ENCODE results near the gene TMEM132A. TPM values are rescaled to one million over a fixed set of nuclear protein-coding genes. Genes with fewer than 3 reads are reported as not detected.

TMEM132A gene
- total RNA-seq, 1 donor from 2014 or later: 113 TPM

GRCh38 chr11:60934790-60935605, 10.7 kb downstream of the TMEM132A start:
- Mint-ChIP-seq H3K9me3 (ENCODE audit: unreplicated experiment) (no peaks in the 10 kb centered on the region), H3K27me3 (ENCODE audit: unreplicated experiment) (no peaks in the 10 kb centered on the region), H3K27ac (ENCODE audit: unreplicated experiment) (no peak overlapping the region), H3K4me1 (ENCODE audit: unreplicated experiment) (peaks cover 8% of the 10 kb centered on the region), H3K36me3 (ENCODE audit: unreplicated experiment) (peaks cover 15% of the 10 kb centered on the region), H3K4me3 (ENCODE audit: unreplicated experiment) (no peak overlapping the region)
- TF ChIP-seq CTCF (IDR thresholded peaks at IDR 0.05): no peak
- DNase-seq (ENCODE audit: extremely low spot score, unreplicated experiment): no peak

DNA sequence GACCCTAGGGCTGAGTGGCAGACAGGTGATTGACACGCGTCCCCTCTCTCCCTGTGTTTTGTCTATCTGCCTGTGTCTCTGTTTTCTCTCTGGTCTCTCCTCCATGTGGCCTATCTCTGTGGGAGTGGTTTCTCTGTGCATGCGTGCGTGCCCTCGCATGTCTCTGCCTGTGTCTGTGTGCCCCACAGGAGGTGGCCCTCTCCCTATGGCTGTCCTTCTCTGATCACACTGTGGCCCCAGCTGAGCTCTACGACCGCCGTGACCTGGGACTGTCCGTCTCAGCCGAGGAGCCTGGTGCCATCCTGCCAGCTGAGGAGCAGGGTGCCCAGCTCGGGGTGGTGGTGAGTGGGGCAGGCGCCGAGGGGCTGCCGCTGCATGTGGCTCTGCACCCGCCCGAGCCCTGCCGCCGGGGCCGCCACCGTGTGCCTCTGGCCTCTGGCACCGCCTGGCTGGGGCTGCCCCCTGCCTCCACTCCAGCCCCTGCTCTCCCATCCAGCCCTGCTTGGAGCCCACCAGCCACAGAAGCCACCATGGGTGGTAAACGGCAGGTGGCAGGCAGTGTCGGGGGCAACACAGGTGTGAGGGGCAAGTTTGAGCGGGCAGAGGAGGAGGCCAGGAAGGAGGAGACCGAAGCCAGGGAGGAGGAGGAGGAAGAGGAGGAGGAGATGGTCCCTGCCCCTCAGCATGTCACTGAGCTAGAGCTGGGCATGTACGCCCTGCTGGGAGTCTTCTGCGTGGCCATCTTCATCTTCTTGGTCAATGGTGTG, 11.6 kb downstream of the TMEM132A start:
- no peak overlapping the region for H3K4me3 Mint-ChIP-seq (ENCODE audit: unreplicated experiment)

GRCh38 chr11:60936467-60937143, 12.3 kb downstream of the TMEM132A start:
- Mint-ChIP-seq H3K9me3 (ENCODE audit: unreplicated experiment) (no peaks in the 10 kb centered on the region), H3K4me1 (ENCODE audit: unreplicated experiment) (peaks cover 8% of the 10 kb centered on the region), H3K36me3 (ENCODE audit: unreplicated experiment) (peaks cover 19% of the 10 kb centered on the region), H3K4me3 (ENCODE audit: unreplicated experiment) (no peak overlapping the region), H3K27ac (ENCODE audit: unreplicated experiment) (no peak overlapping the region), H3K27me3 (ENCODE audit: unreplicated experiment) (no peaks in the 10 kb centered on the region)
- no peak for TF ChIP-seq CTCF (IDR thresholded peaks at IDR 0.05)
- DNase-seq (ENCODE audit: extremely low spot score, unreplicated experiment): no peak

More for the DNA sequence above, 11.6 kb downstream of the TMEM132A start:
- H3K27me3 Mint-ChIP-seq (ENCODE audit: unreplicated experiment): no peaks in the 10 kb centered on the region
- no peaks in the 10 kb centered on the region for H3K9me3 Mint-ChIP-seq (ENCODE audit: unreplicated experiment)
- no peak overlapping the region for H3K27ac Mint-ChIP-seq (ENCODE audit: unreplicated experiment)
- no peak for DNase-seq (ENCODE audit: extremely low spot score, unreplicated experiment)
- TF ChIP-seq CTCF (IDR thresholded peaks at IDR 0.05): no peak
- peaks cover 13% of the 10 kb centered on the region for H3K36me3 Mint-ChIP-seq (ENCODE audit: unreplicated experiment)
- H3K4me1 Mint-ChIP-seq (ENCODE audit: unreplicated experiment): peaks cover 8% of the 10 kb centered on the region

GRCh38 chr11:60937144-60937527, 12.9 kb downstream of the TMEM132A start:
- H3K4me3 Mint-ChIP-seq (ENCODE audit: unreplicated experiment): no peak overlapping the region
- no peak for TF ChIP-seq CTCF (IDR thresholded peaks at IDR 0.05)
- no peak overlapping the region for H3K27ac Mint-ChIP-seq (ENCODE audit: unreplicated experiment)
- no peak for DNase-seq (ENCODE audit: extremely low spot score, unreplicated experiment)
- no peaks in the 10 kb centered on the region for H3K27me3 Mint-ChIP-seq (ENCODE audit: unreplicated experiment)
- H3K4me1 Mint-ChIP-seq (ENCODE audit: unreplicated experiment): peaks cover 8% of the 10 kb centered on the region
- no peaks in the 10 kb centered on the region for H3K9me3 Mint-ChIP-seq (ENCODE audit: unreplicated experiment)
- H3K36me3 Mint-ChIP-seq (ENCODE audit: unreplicated experiment): peaks cover 18% of the 10 kb centered on the region

Data from osteocyte (in vitro differentiated cells).